BLaER1 (cell line): ENCODE data around the gene TRIM14.
A peak's percentile ranks its signal among the peaks of the same experiment; 100 is the strongest.

Experiments used
- H3K27ac ChIP-seq: shearing (Covaris generic); formaldehyde crosslinking; 2 replicates; pipeline ENCODE4 v1.8.1; 2022
- H3K27me3 ChIP-seq: shearing (Covaris generic); formaldehyde crosslinking; 2 replicates; pipeline ENCODE4 v1.8.1; 2022
- H3K36me3 ChIP-seq: shearing (Covaris generic); formaldehyde crosslinking; 2 replicates; pipeline ENCODE4 v1.8.1; 2022
- H3K4me1 ChIP-seq: shearing (Covaris generic); formaldehyde crosslinking; 2 replicates; pipeline ENCODE4 v1.8.1; 2022
- H3K4me2 ChIP-seq: shearing (Covaris generic); formaldehyde crosslinking; 2 replicates; pipeline ENCODE4 v1.8.1; 2022
- H3K4me3 ChIP-seq: shearing (Covaris generic); formaldehyde crosslinking; 2 replicates; pipeline ENCODE4 v1.8.1; 2022
- H3K9ac ChIP-seq: shearing (Covaris generic); formaldehyde crosslinking; 2 replicates; pipeline ENCODE4 v1.8.1; 2022
- H3K9me3 ChIP-seq: shearing (Covaris generic); formaldehyde crosslinking; 2 replicates; pipeline ENCODE4 v1.8.1; 2022
- H4K20me1 ChIP-seq: shearing (Covaris generic); formaldehyde crosslinking; 2 replicates; pipeline ENCODE4 v1.8.1; 2022
- Cebpa-rat ChIP-seq: shearing (Covaris generic); IDR thresholded peaks from 2 replicates; pipeline ENCODE4 v1.8.1; 2022

The TRIM14 gene

GRCh38 chr9:98043915-98044314, 75.1 kb downstream of the TRIM14 start:
- no peaks in the 10 kb centered on the region for H4K20me1 ChIP-seq
- TF ChIP-seq Cebpa-rat = no peak
- H3K36me3 ChIP-seq = no peaks in the 10 kb centered on the region
- H3K4me1 ChIP-seq = peaks cover 19% of the 10 kb centered on the region
- H3K4me3 ChIP-seq = no peak overlapping the region
- no peak overlapping the region for H3K27ac ChIP-seq
- H3K9ac ChIP-seq = no peak overlapping the region
- H3K9me3 ChIP-seq = peaks cover 30% of the 10 kb centered on the region
- no peak overlapping the region for H3K4me2 ChIP-seq
- no peaks in the 10 kb centered on the region for H3K27me3 ChIP-seq

- Histone ChIP-seq H3K4me3 (no peak overlapping the region), H3K27me3 (no peaks in the 10 kb centered on the region), H3K9ac (no peak overlapping the region), H3K36me3 (no peaks in the 10 kb centered on the region), H3K4me1 (peaks cover 47% of the 10 kb centered on the region), H4K20me1 (no peaks in the 10 kb centered on the region), H3K27ac (no peak overlapping the region), H3K9me3 (peaks cover 7% of the 10 kb centered on the region), H3K4me2 (peak overlapping the region; percentile 58; the same call in 1 of the 2 replicates)
- no peak for TF ChIP-seq Cebpa-rat
Observed at GRCh38 chr9:98040212-98040611, 78.8 kb downstream of the TRIM14 start.

- no peak overlapping the region for H3K4me3 ChIP-seq
- TF ChIP-seq Cebpa-rat = no peak
- peaks cover 47% of the 10 kb centered on the region for H3K4me1 ChIP-seq
- no peak overlapping the region for H3K9ac ChIP-seq
- no peaks in the 10 kb centered on the region for H4K20me1 ChIP-seq
- H3K36me3 ChIP-seq = no peaks in the 10 kb centered on the region
- H3K9me3 ChIP-seq = peaks cover under 1% of the 10 kb centered on the region
- peak overlapping the region; percentile 58 for H3K4me2 ChIP-seq
- H3K27me3 ChIP-seq = no peaks in the 10 kb centered on the region
- H3K27ac ChIP-seq = no peak overlapping the region
Observed at GRCh38 chr9:98039607-98040017, 79.4 kb downstream of the TRIM14 start.

- no peak for TF ChIP-seq Cebpa-rat
- H3K27ac ChIP-seq = no peak overlapping the region
- H3K4me1 ChIP-seq = peaks cover 47% of the 10 kb centered on the region
- H3K4me2 ChIP-seq = peak overlapping the region; percentile 58
- no peaks in the 10 kb centered on the region for H3K36me3 ChIP-seq
- H3K9me3 ChIP-seq = no peaks in the 10 kb centered on the region
- H3K4me3 ChIP-seq = no peak overlapping the region
- H3K27me3 ChIP-seq = no peaks in the 10 kb centered on the region
- no peak overlapping the region for H3K9ac ChIP-seq
- no peaks in the 10 kb centered on the region for H4K20me1 ChIP-seq
Observed at GRCh38 chr9:98038958-98039357, 80.1 kb downstream of the TRIM14 start.

GRCh38 chr9:98037357-98037756, 81.7 kb downstream of the TRIM14 start:
- no peak for TF ChIP-seq Cebpa-rat
- no peaks in the 10 kb centered on the region for H3K9me3 ChIP-seq
- no peak overlapping the region for H3K4me2 ChIP-seq
- no peaks in the 10 kb centered on the region for H3K36me3 ChIP-seq
- no peak overlapping the region for H3K9ac ChIP-seq
- H3K27me3 ChIP-seq = no peaks in the 10 kb centered on the region
- H3K27ac ChIP-seq = no peak overlapping the region
- peaks cover 47% of the 10 kb centered on the region for H3K4me1 ChIP-seq
- no peak overlapping the region for H3K4me3 ChIP-seq
- no peaks in the 10 kb centered on the region for H4K20me1 ChIP-seq

- peak overlapping the region; percentile 43 for H3K4me2 ChIP-seq
- no peaks in the 10 kb centered on the region for H3K36me3 ChIP-seq
- no peak overlapping the region for H3K4me3 ChIP-seq
- TF ChIP-seq Cebpa-rat = no peak
- H3K9ac ChIP-seq = no peak overlapping the region
- no peaks in the 10 kb centered on the region for H3K9me3 ChIP-seq
- no peak overlapping the region for H3K27ac ChIP-seq
- H3K4me1 ChIP-seq = peaks cover 41% of the 10 kb centered on the region
- no peaks in the 10 kb centered on the region for H4K20me1 ChIP-seq
- H3K27me3 ChIP-seq = no peaks in the 10 kb centered on the region
Observed at GRCh38 chr9:98034593-98035546, 84.2 kb downstream of the TRIM14 start.

GRCh38 chr9:98031935-98032334, 87.1 kb downstream of the TRIM14 start:
- H3K9me3 ChIP-seq = no peaks in the 10 kb centered on the region
- H3K36me3 ChIP-seq = no peaks in the 10 kb centered on the region
- H3K9ac ChIP-seq = no peak overlapping the region
- H3K4me1 ChIP-seq = peaks cover 13% of the 10 kb centered on the region
- H4K20me1 ChIP-seq = no peaks in the 10 kb centered on the region
- TF ChIP-seq Cebpa-rat = no peak
- H3K27ac ChIP-seq = no peak overlapping the region
- H3K4me2 ChIP-seq = no peak overlapping the region
- H3K4me3 ChIP-seq = no peak overlapping the region
- H3K27me3 ChIP-seq = no peaks in the 10 kb centered on the region

GRCh38 chr9:98031169-98031568, 87.9 kb downstream of the TRIM14 start:
- no peak overlapping the region for H3K4me2 ChIP-seq
- no peak overlapping the region for H3K9ac ChIP-seq
- no peak overlapping the region for H3K27ac ChIP-seq
- H4K20me1 ChIP-seq = no peaks in the 10 kb centered on the region
- peaks cover 12% of the 10 kb centered on the region for H3K4me1 ChIP-seq
- no peak for TF ChIP-seq Cebpa-rat
- H3K36me3 ChIP-seq = no peaks in the 10 kb centered on the region
- no peaks in the 10 kb centered on the region for H3K27me3 ChIP-seq
- no peaks in the 10 kb centered on the region for H3K9me3 ChIP-seq
- no peak overlapping the region for H3K4me3 ChIP-seq

GRCh38 chr9:98024702-98025101, 94.3 kb downstream of the TRIM14 start:
- H3K9ac ChIP-seq = no peak overlapping the region

GRCh38 chr9:98022447-98022846, 96.6 kb downstream of the TRIM14 start:
- H3K4me3 ChIP-seq = no peak overlapping the region

More at GRCh38 chr9:98024702-98025101, 94.3 kb downstream of the TRIM14 start:
- Histone ChIP-seq H3K27ac (no peak overlapping the region), H3K27me3 (no peaks in the 10 kb centered on the region), H3K9me3 (no peaks in the 10 kb centered on the region), H3K4me3 (no peak overlapping the region), H4K20me1 (0 out of 2 replicates have a peak, but pooled peaks cover 3% of the 10 kb centered on the region), H3K36me3 (peaks cover 24% of the 10 kb centered on the region), H3K4me1 (no peaks in the 10 kb centered on the region), H3K4me2 (no peak overlapping the region)
- no peak for TF ChIP-seq Cebpa-rat

More at GRCh38 chr9:98022447-98022846, 96.6 kb downstream of the TRIM14 start:
- no peaks in the 10 kb centered on the region for H3K4me1 ChIP-seq
- no peaks in the 10 kb centered on the region for H3K27me3 ChIP-seq
- H3K9ac ChIP-seq = no peak overlapping the region
- H3K4me2 ChIP-seq = no peak overlapping the region
- no peak for TF ChIP-seq Cebpa-rat
- H3K27ac ChIP-seq = no peak overlapping the region
- peaks cover 10% of the 10 kb centered on the region; the same call in 1 of the 2 replicates for H4K20me1 ChIP-seq
- H3K9me3 ChIP-seq = no peaks in the 10 kb centered on the region
- peaks cover 47% of the 10 kb centered on the region for H3K36me3 ChIP-seq
